Suprapubic skin (tissue), 4 donors: Measurements from ENCODE around the gene LASP1.

ENCODE experiments used
- CTCF ChIP-seq, 2 donors: fragments of 200-600 bp in 1 of 2; fragments of 450-650 bp in 1 of 2; sonication (generic) in 1 of 2; IDR thresholded peaks; one replicate each; pipeline ENCODE4 v1.5.1; 2016 to 2019; ENCODE audit warnings: antibody characterized with exemption in 2 of 2, mild to moderate bottlenecking in 1 of 2, moderate library complexity in 1 of 2
- EP300 ChIP-seq: sonication (generic); formaldehyde crosslinking; IDR thresholded peaks from one replicate; pipeline ENCODE4 v1.6.1; 2017; ENCODE audit warnings: antibody characterized with exemption
- POLR2A ChIP-seq, 2 donors: fragments of 450-650 bp; IDR thresholded peaks; one replicate each; pipeline ENCODE4 v1.6.1; 2017; ENCODE audit warnings: antibody characterized with exemption in 2 of 2, mild to moderate bottlenecking in 2 of 2, moderate library complexity in 2 of 2
- POLR2AphosphoS5 ChIP-seq, 3 donors: sonication (generic); formaldehyde crosslinking; IDR thresholded peaks; one replicate each; pipeline ENCODE4 v1.6.1; 2017; ENCODE audit warnings: antibody characterized with exemption in 3 of 3

DNA sequence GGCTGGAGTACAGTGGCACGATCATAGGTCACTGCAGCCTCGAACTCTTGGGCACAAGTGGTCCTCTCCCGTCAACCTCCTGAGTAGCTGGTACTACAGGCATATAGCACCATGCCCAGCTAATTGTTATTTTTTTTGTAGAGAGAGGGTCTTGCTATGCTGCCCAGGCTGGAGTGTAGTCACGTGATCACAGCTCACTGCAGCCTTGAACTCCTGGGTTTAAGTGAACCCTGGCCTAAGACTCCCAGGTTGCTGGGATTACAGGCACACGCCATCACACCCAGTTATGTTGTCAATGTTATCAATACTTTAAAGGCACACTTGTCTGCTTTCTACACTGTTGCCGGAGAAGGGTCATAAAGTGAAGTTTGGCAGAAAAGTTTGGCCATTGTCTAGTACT lies 33.5 kb downstream of the LASP1 start:
- TF ChIP-seq POLR2A (IDR thresholded peaks at IDR 0.05) (no peak), CTCF (IDR thresholded peaks at IDR 0.05) (no peak), EP300 (no peak), POLR2AphosphoS5 (IDR thresholded peaks at IDR 0.05) (no peak)
